Measurements from ENCODE around the gene CTSW.

CTSW gene

GRCh38 chr11:65906602-65907001 is 27.0 kb downstream of the CTSW start:
- Histone ChIP-seq H3K36me3 (ENCODE audit: low read length) (no peaks in the 10 kb centered on the region), H3F3A (ENCODE audit: insufficient read depth) (no peaks in the 10 kb centered on the region), H2AFZ (ENCODE audit: low read depth, low read length, severe bottlenecking) (no peak overlapping the region), H3K4me3 (ENCODE audit: insufficient read depth, low read length, poor library complexity, severe bottlenecking) (no peak overlapping the region), H3K27ac (ENCODE audit: low read depth, low read length) (no peak overlapping the region), H3K4me2 (ENCODE audit: low read depth, low read length, poor library complexity, severe bottlenecking) (no peak overlapping the region), H3K27me3 (ENCODE audit: low read length) (no peaks in the 10 kb centered on the region), H3K9ac (ENCODE audit: low read length) (no peak overlapping the region), H3K9me2 (replicated peaks; ENCODE audit: insufficient read depth, low read length) (no peaks in the 10 kb centered on the region), H4K20me1 (ENCODE audit: low read depth, low read length) (no peaks in the 10 kb centered on the region), H3K79me2 (ENCODE audit: insufficient read depth, low read length) (no peaks in the 10 kb centered on the region), H3K9me3 (ENCODE audit: insufficient read depth, low read length) (no peaks in the 10 kb centered on the region)
- TF ChIP-seq CTCF (IDR thresholded peaks at IDR 0.05; ENCODE audit: insufficient read depth, low read length, poor library complexity, severe bottlenecking) (no peak), EZH2phosphoT487 (conservative IDR thresholded peaks at IDR 0.05; ENCODE audit: low read length) (no peak)

GRCh38 chr11:65907878-65908277 is 28.2 kb downstream of the CTSW start:
- Histone ChIP-seq H3K4me3 (ENCODE audit: insufficient read depth, low read length, poor library complexity, severe bottlenecking) (no peak overlapping the region), H3K4me2 (ENCODE audit: low read depth, low read length, poor library complexity, severe bottlenecking) (no peak overlapping the region), H3K27me3 (ENCODE audit: low read length) (no peaks in the 10 kb centered on the region), H3K9ac (ENCODE audit: low read length) (no peak overlapping the region), H4K20me1 (ENCODE audit: low read depth, low read length) (no peaks in the 10 kb centered on the region), H3F3A (ENCODE audit: insufficient read depth) (no peaks in the 10 kb centered on the region), H3K79me2 (ENCODE audit: insufficient read depth, low read length) (no peaks in the 10 kb centered on the region), H3K36me3 (ENCODE audit: low read length) (no peaks in the 10 kb centered on the region), H2AFZ (ENCODE audit: low read depth, low read length, severe bottlenecking) (no peak overlapping the region), H3K27ac (ENCODE audit: low read depth, low read length) (no peak overlapping the region), H3K9me2 (replicated peaks; ENCODE audit: insufficient read depth, low read length) (no peaks in the 10 kb centered on the region), H3K9me3 (ENCODE audit: insufficient read depth, low read length) (no peaks in the 10 kb centered on the region)
- no peak for TF ChIP-seq EZH2phosphoT487 (conservative IDR thresholded peaks at IDR 0.05; ENCODE audit: low read length)
- no peak for TF ChIP-seq CTCF (IDR thresholded peaks at IDR 0.05; ENCODE audit: insufficient read depth, low read length, poor library complexity, severe bottlenecking)

- no peaks in the 10 kb centered on the region for H3K27me3 ChIP-seq (ENCODE audit: low read length)
- H3K4me2 ChIP-seq (ENCODE audit: low read depth, low read length, poor library complexity, severe bottlenecking), result no peak overlapping the region
- no peak overlapping the region for H3K4me3 ChIP-seq (ENCODE audit: insufficient read depth, low read length, poor library complexity, severe bottlenecking)
- H3K27ac ChIP-seq (ENCODE audit: low read depth, low read length), result no peak overlapping the region
- no peak overlapping the region for H3K9ac ChIP-seq (ENCODE audit: low read length)
- no peaks in the 10 kb centered on the region for H3K36me3 ChIP-seq (ENCODE audit: low read length)
- no peaks in the 10 kb centered on the region for H4K20me1 ChIP-seq (ENCODE audit: low read depth, low read length)
- no peaks in the 10 kb centered on the region for H3K79me2 ChIP-seq (ENCODE audit: insufficient read depth, low read length)
- no peaks in the 10 kb centered on the region for H3K9me3 ChIP-seq (ENCODE audit: insufficient read depth, low read length)
- TF ChIP-seq CTCF (IDR thresholded peaks at IDR 0.05; ENCODE audit: insufficient read depth, low read length, poor library complexity, severe bottlenecking) (no peak), EZH2phosphoT487 (conservative IDR thresholded peaks at IDR 0.05; ENCODE audit: low read length) (no peak)
- H3K9me2 ChIP-seq (replicated peaks; ENCODE audit: insufficient read depth, low read length), result no peaks in the 10 kb centered on the region
- H2AFZ ChIP-seq (ENCODE audit: low read depth, low read length, severe bottlenecking), result no peak overlapping the region
- no peaks in the 10 kb centered on the region for H3F3A ChIP-seq (ENCODE audit: insufficient read depth)
Observed at GRCh38 chr11:65911682-65912568, 32.3 kb downstream of the CTSW start.

All from SU-DHL-6 (cell line).